HepG2 (cell line): ENCODE data around the gene LRIT2. TPM values are rescaled to one million over a fixed set of nuclear protein-coding genes. Genes with fewer than 3 reads are reported as not detected.

Experiments
- ATAC-seq: fragments of 200-7000 bp; cut with Tn5 transposase; 3 replicates; pipeline ENCODE4 v1.9.1; 2020; ENCODE audit warnings: mild to moderate bottlenecking, moderate library complexity
- Bru-seq: library from RNA; stranded (reverse); fragments of 400-500 nt; gene quantifications from one replicate; lab custom pipeline; 2021; lab: Mats Ljungman, UMichigan
- BruChase-seq, 2 experiments: library from RNA; stranded (reverse); fragments of 400-500 nt; gene quantifications; one replicate each; lab custom pipeline; 2021; lab: Mats Ljungman, UMichigan
- BruUV-seq: library from RNA; stranded (reverse); fragments of 400-500 nt; replicated peaks from 2 replicates; lab custom pipeline; 2021; lab: Mats Ljungman, UMichigan
- CTCF ChIA-PET: fragments of 300-600 bp; formaldehyde crosslinking; extraction: SDS; loops from one replicate; lab custom pipeline; 2021; ENCODE audit warnings: low total read pairs, inconsistent platforms, low intra/inter-chr PET ratio; lab: Yijun Ruan, JAX
- POLR2A ChIA-PET: fragments of 350-600 bp; sonication (Branson Sonifier 250); formaldehyde crosslinking; loops from one replicate; lab custom pipeline; 2020; ENCODE audit warnings: antibody characterized with exemption, inconsistent platforms; lab: Yijun Ruan, JAX
- DNase-seq: peaks from one replicate; pipeline ENCODE4 v3.0.0-alpha.2; 2015; ENCODE audit warnings: low spot score
- FAIRE-seq: peaks from 3 replicates; lab custom pipeline; 2011; peaks lifted over from hg19 to GRCh38; lab: Jason Lieb, UNC
- H2AFZ ChIP-seq: one replicate; pipeline ENCODE4 v1.6.1; 2011; ENCODE audit warnings: low read length, inconsistent platforms
- H3K27ac ChIP-seq: fragments of 300-600 bp; 3 replicates; pipeline ENCODE4 v1.8.0; 2011; ENCODE audit warnings: mixed run types, mild to moderate bottlenecking, mixed read lengths, low read length, inconsistent platforms; ENCODE audit not compliant: insufficient read depth; ENCODE audit errors: extremely low read length
- H3K27me3 ChIP-seq, 2 experiments: fragments of 200-600 bp in 1 of 2; 2 replicates in 1 of 2; 3 replicates in 1 of 2; pipeline versions ENCODE4 v1.6.0 to v1.8.0; 2011; ENCODE audit warnings: low read length in 2 of 2, mild to moderate bottlenecking in 2 of 2, moderate library complexity in 2 of 2, inconsistent platforms in 1 of 2; ENCODE audit not compliant: insufficient read depth in 2 of 2, control insufficient read depth in 1 of 2
- H3K36me3 ChIP-seq, 2 experiments: fragments of 200-600 bp in 1 of 2; replicated peaks in 1 of 2; 2 replicates in 1 of 2; 3 replicates in 1 of 2; pipeline versions ENCODE4 v1.5.1 to v1.8.0; 2011; ENCODE audit warnings: low read length in 2 of 2, inconsistent platforms in 1 of 2; ENCODE audit not compliant: insufficient read depth in 2 of 2, control insufficient read depth in 1 of 2
- H3K4me1 ChIP-seq: 2 replicates; pipeline ENCODE4 v1.5.1; 2012; ENCODE audit warnings: low read length, inconsistent platforms; ENCODE audit not compliant: insufficient read depth
- H3K4me2 ChIP-seq: 2 replicates; pipeline ENCODE4 v1.6.0; 2011; ENCODE audit warnings: low read depth, low read length, inconsistent platforms
- H3K4me3 ChIP-seq, 3 experiments: fragments of 200-600 bp in 1 of 3; sonication (generic), shearing (Covaris generic) in 1 of 3; replicated peaks in 1 of 3; 2 replicates each; pipeline ENCODE4 v1.5.1; 2011 to 2016; ENCODE audit warnings: low read length in 3 of 3, inconsistent platforms in 2 of 3, low read depth in 2 of 3, mild to moderate bottlenecking in 2 of 3, control low read depth in 1 of 3, mixed read lengths in 1 of 3; ENCODE audit not compliant: insufficient read depth in 1 of 3
- H3K79me2 ChIP-seq: one replicate; pipeline ENCODE4 v1.6.1; 2011; ENCODE audit warnings: low read length, inconsistent platforms; ENCODE audit not compliant: insufficient read depth
- H3K9ac ChIP-seq: 2 replicates; pipeline ENCODE4 v1.6.0; 2011; ENCODE audit warnings: mild to moderate bottlenecking, low read depth, low read length, inconsistent platforms; ENCODE audit not compliant: insufficient read depth
- H3K9me3 ChIP-seq: 2 replicates; pipeline ENCODE4 v1.5.1; 2012; ENCODE audit warnings: mild to moderate bottlenecking, low read length
- H4K20me1 ChIP-seq: 2 replicates; pipeline ENCODE4 v1.6.0; 2011; ENCODE audit warnings: inconsistent platforms, mild to moderate bottlenecking, low read length, moderate library complexity; ENCODE audit not compliant: insufficient read depth
- HOXD1 ChIP-seq: sonication (generic); formaldehyde crosslinking; IDR thresholded peaks from 2 replicates; pipeline ENCODE4 v1.5.0; 2020; ENCODE audit warnings: missing genetic modification reagents
- KLF13 ChIP-seq: sonication (generic); formaldehyde crosslinking; IDR thresholded peaks from 2 replicates; pipeline ENCODE4 v1.4.0; 2020; ENCODE audit warnings: mild to moderate bottlenecking, missing genetic modification reagents
- NCOA5 ChIP-seq: sonication (generic); formaldehyde crosslinking; IDR thresholded peaks from 2 replicates; pipeline ENCODE4 v1.4.0; 2020; ENCODE audit warnings: missing genetic modification reagents
- PAF1 ChIP-seq: IDR thresholded peaks from 2 replicates; pipeline ENCODE4 v1.6.1; 2016; ENCODE audit warnings: missing genetic modification reagents, missing compliant biosample characterization
- SOX6 ChIP-seq, 2 experiments: fragments of 450-650 bp in 1 of 2; sonication (generic) in 1 of 2; formaldehyde crosslinking in 1 of 2; IDR thresholded peaks; 2 replicates each; pipeline versions ENCODE4 v1.4.0 to v1.6.1; 2017 to 2020; ENCODE audit warnings: antibody characterized with exemption in 1 of 2, mild to moderate bottlenecking in 1 of 2, missing genetic modification reagents in 1 of 2
- ZNF558 ChIP-seq: sonication (generic); formaldehyde crosslinking; IDR thresholded peaks from 2 replicates; pipeline ENCODE4 v1.9.0; 2022; ENCODE audit warnings: mild to moderate bottlenecking, missing genetic modification reagents, borderline replicate concordance
- ZNF564 ChIP-seq: sonication (generic); formaldehyde crosslinking; IDR thresholded peaks from 2 replicates; pipeline ENCODE4 v1.8.1; 2023; ENCODE audit warnings: mild to moderate bottlenecking, missing genetic modification reagents
- ZNF644 ChIP-seq: IDR thresholded peaks from 2 replicates; pipeline ENCODE4 v1.6.1; 2016; ENCODE audit warnings: low read depth
- ZSCAN25 ChIP-seq: sonication (generic); formaldehyde crosslinking; IDR thresholded peaks from 2 replicates; pipeline ENCODE4 v1.8.0; 2022; ENCODE audit warnings: mild to moderate bottlenecking, missing genetic modification reagents
- WGBS: methylation state at CpG from one replicate; pipeline ENCODE4 v1.1.6; 2017; ENCODE audit warnings: low lambda C conversion rate; 5-methylcytosine and 5-hydroxymethylcytosine counted together
- in situ Hi-C: cut with HindIII; loops from 2 replicates; pipeline ENCODE4 v1.10.0; 2017; ENCODE audit warnings: low pct_unique_long_range_greater_than_20kb; ENCODE audit not compliant: extremely low pct_ligation_motif_present
- intact Hi-C: fragments of 100-400 bp; cut with micrococcal nuclease; formaldehyde crosslinking; loops from one replicate; pipeline ENCODE4 v1.10.0; 2022; ENCODE audit not compliant: unreplicated experiment
- long read RNA-seq, 2 experiments: library from RNA in 1 of 2; library from polyadenylated mRNA in 1 of 2; stranded (forward) in 1 of 2; unstranded in 1 of 2; transcript quantifications; one replicate each; pipeline ENCODE4 v2.0.0, GENCODE V29; 2019 to 2022
- polyA minus RNA-seq, 3 experiments: library from RNA; depleted of rRNA, polyadenylated mRNA; stranded (reverse); fragments of >200 nt; gene quantifications; 2 replicates each; pipeline ENCODE4 v1.2.3, GENCODE V29; 2011; ENCODE audit warnings: low replicate concordance in 1 of 3
- polyA plus RNA-seq, 8 experiments: library from polyadenylated mRNA; depleted of rRNA in 3 of 8; stranded (reverse) in 7 of 8; unstranded in 1 of 8; fragments of >200 nt; fragmentation: Illumina TruSeq in 4 of 8; extraction: Trizol in 4 of 8; gene quantifications; 2 replicates each; pipeline versions ENCODE4 v1.2.1 to v1.2.3, GENCODE V29; 2011 to 2016; ENCODE audit warnings: low read depth in 4 of 8, missing spikeins in 1 of 8, mixed read lengths in 1 of 8; ENCODE audit not compliant: insufficient read depth in 1 of 8
- total RNA-seq, 5 experiments: library from RNA; depleted of rRNA; stranded (reverse); fragments of >200 nt; fragmentation: Illumina TruSeq; extraction: Trizol; gene quantifications; 2 replicates each; pipeline ENCODE4 v1.2.3, GENCODE V29; 2016; ENCODE audit warnings: low read depth in 1 of 5
- TF ChIP-seq, protein P1 (sequence below), 2 experiments: sonication (generic) in 1 of 2; formaldehyde crosslinking in 1 of 2; IDR thresholded peaks; 2 replicates each; pipeline versions ENCODE4 v1.5.1 to v1.6.1; 2011 to 2020; ENCODE audit warnings: borderline replicate concordance in 1 of 2, low read depth in 1 of 2, low read length in 1 of 2, mild to moderate bottlenecking in 1 of 2, missing genetic modification reagents in 1 of 2, moderate library complexity in 1 of 2
- TF ChIP-seq, protein P2 (sequence below): IDR thresholded peaks from 2 replicates; pipeline ENCODE4 v1.6.1; 2016; ENCODE audit warnings: missing genetic modification reagents, missing compliant biosample characterization

The LRIT2 gene, protein sequence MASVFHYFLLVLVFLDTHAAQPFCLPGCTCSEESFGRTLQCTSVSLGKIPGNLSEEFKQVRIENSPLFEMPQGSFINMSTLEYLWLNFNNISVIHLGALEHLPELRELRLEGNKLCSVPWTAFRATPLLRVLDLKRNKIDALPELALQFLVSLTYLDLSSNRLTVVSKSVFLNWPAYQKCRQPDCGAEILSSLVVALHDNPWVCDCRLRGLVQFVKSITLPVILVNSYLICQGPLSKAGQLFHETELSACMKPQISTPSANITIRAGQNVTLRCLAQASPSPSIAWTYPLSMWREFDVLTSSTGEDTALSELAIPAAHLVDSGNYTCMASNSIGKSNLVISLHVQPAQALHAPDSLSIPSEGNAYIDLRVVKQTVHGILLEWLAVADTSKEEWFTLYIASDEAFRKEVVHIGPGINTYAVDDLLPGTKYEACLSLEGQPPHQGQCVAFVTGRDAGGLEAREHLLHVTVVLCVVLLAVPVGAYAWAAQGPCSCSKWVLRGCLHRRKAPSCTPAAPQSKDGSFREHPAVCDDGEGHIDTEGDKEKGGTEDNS
- total RNA-seq (2016; rRNA removed; fragmentation: Illumina TruSeq; extraction: Trizol) (not detected in 2 replicates), polyA plus RNA-seq (2011; rRNA removed) (not detected in 2 replicates), polyA minus RNA-seq (2011; rRNA and poly(A)+ RNA removed; ENCODE audit: low replicate concordance) (not detected in 2 replicates), Bru-seq, nascent RNA (not detected), BruChase-seq, experiment 1, labeled RNA remaining after a 6-hour chase (not detected), BruChase-seq, experiment 2, labeled RNA remaining after a 2-hour chase (not detected)
- total RNA-seq (2016; cell fraction: cytosol; rRNA removed; fragmentation: Illumina TruSeq; extraction: Trizol; ENCODE audit: low read depth): not detected in 2 replicates
- total RNA-seq (2016; cell fraction: insoluble cytoplasmic fraction; rRNA removed; fragmentation: Illumina TruSeq; extraction: Trizol): not detected in 2 replicates
- not detected in 2 replicates for total RNA-seq (2016; cell fraction: membrane; rRNA removed; fragmentation: Illumina TruSeq; extraction: Trizol)
- total RNA-seq (2016; cell fraction: nucleus; rRNA removed; fragmentation: Illumina TruSeq; extraction: Trizol): not detected in 2 replicates
- polyA plus RNA-seq (2011; cell fraction: cytosol; rRNA removed): not detected in 2 replicates
- polyA plus RNA-seq (2011; cell fraction: nucleus; rRNA removed): not detected in 2 replicates
- not detected in 2 replicates for polyA plus RNA-seq (2012)
- polyA plus RNA-seq (2016; cell fraction: cytosol; fragmentation: Illumina TruSeq; extraction: Trizol; ENCODE audit: low read depth): not detected in 2 replicates
- polyA plus RNA-seq (2016; cell fraction: insoluble cytoplasmic fraction; fragmentation: Illumina TruSeq; extraction: Trizol; ENCODE audit: low read depth): not detected in 2 replicates
- polyA plus RNA-seq (2016; cell fraction: membrane; fragmentation: Illumina TruSeq; extraction: Trizol; ENCODE audit: low read depth): not detected in 2 replicates
- polyA plus RNA-seq (2016; cell fraction: nucleus; fragmentation: Illumina TruSeq; extraction: Trizol; ENCODE audit: insufficient read depth, low read depth): not detected in 2 replicates
- polyA minus RNA-seq (2011; cell fraction: cytosol; rRNA and poly(A)+ RNA removed): not detected in 2 replicates
- polyA minus RNA-seq (2011; cell fraction: nucleus; rRNA and poly(A)+ RNA removed): not detected in 2 replicates
- long read RNA-seq, experiment 1: 0 reads
- long read RNA-seq, experiment 2: 0 reads

DNA sequence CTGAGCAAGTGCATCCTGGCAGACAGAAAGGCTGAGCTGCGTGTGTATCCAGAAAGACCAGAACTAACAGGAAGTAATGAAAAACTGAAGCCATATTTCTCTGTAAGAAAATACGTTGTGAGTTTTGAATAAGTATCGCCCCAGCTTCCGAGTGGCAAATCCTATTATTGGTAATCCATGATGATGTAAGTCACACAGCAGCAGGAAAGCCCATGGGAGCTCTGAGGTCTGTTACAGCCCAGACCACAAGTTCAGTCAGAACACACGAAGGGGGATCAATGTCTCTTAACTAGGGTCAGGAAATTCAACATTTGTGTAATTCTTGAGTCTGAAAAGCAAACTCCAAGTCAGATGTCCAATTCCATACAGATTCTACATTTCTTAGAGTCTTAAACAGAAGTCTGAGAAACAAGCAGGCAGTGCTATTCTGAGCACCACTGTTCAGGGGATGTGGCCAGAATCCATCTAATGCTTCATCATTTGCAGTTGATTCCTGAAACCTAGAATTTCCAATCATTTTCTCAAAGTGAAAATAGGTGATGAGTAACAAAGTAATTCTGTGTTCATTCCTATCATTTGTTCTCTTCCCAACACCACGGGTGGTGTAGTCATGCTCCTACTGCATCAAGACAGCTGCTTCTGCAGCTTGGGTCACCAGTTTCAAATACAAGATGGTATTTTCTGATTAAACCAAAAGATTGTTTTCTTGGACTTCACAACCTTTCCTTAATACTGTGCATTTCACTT, at the start of gene LRIT2:
Gene LRIT2 (minus strand): TSS at position 118 of the 747 bp plus-strand sequence. CDS start 24 bp downstream, at position 94.
- ATAC-seq (no peak), DNase-seq (no peak), FAIRE-seq (no peak)
- no peak within 1 kb of the TSS for H3K4me3 ChIP-seq
- H3K27me3 ChIP-seq: no peaks in the 10 kb centered on the region
- H3K4me1 ChIP-seq: no peaks in the 10 kb centered on the region
- H3K36me3 ChIP-seq: no peaks in the 10 kb centered on the region
- WGBS: 8% methylated on average over 6 of the region's 6 CpGs
- ChIA-PET CTCF (no interaction called here), POLR2A (no interaction called here)
- no peak within 1 kb of the TSS for H3K27ac ChIP-seq
- in situ Hi-C loops (no loop called here), intact Hi-C loops (no loop called here)
- H3K9ac ChIP-seq: no peak within 1 kb of the TSS
- no peaks in the 10 kb centered on the region for H3K79me2 ChIP-seq
- no peaks in the 10 kb centered on the region for H3K9me3 ChIP-seq
- TF ChIP-seq, protein P1, sequence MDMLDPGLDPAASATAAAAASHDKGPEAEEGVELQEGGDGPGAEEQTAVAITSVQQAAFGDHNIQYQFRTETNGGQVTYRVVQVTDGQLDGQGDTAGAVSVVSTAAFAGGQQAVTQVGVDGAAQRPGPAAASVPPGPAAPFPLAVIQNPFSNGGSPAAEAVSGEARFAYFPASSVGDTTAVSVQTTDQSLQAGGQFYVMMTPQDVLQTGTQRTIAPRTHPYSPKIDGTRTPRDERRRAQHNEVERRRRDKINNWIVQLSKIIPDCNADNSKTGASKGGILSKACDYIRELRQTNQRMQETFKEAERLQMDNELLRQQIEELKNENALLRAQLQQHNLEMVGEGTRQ (IDR thresholded peaks at IDR 0.05; ENCODE audit: low read depth, low read length): no peak
- TF ChIP-seq, protein P1 (CRISPR knock-in tag; IDR thresholded peaks at IDR 0.05; ENCODE audit: borderline replicate concordance): no peak
- TF ChIP-seq, protein P2, sequence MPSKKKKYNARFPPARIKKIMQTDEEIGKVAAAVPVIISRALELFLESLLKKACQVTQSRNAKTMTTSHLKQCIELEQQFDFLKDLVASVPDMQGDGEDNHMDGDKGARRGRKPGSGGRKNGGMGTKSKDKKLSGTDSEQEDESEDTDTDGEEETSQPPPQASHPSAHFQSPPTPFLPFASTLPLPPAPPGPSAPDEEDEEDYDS: no peak
- TF ChIP-seq SOX6 (IDR thresholded peaks at IDR 0.05) (no peak), SOX6 (CRISPR knock-in tag; IDR thresholded peaks at IDR 0.05) (no peak), ZNF558 (CRISPR knock-in tag) (no peak), ZSCAN25 (no peak), NCOA5 (CRISPR knock-in tag) (no peak), ZNF644 (CRISPR knock-in tag) (no peak), PAF1 (CRISPR knock-in tag) (no peak), ZNF564 (CRISPR knock-in tag) (no peak), KLF13 (CRISPR knock-in tag) (no peak), HOXD1 (CRISPR knock-in tag) (no peak)
- BruUV-seq: no TSS peak
- H2AFZ ChIP-seq: no peak within 1 kb of the TSS
- no peaks in the 10 kb centered on the region for H4K20me1 ChIP-seq
- H3K4me2 ChIP-seq: no peak within 1 kb of the TSS
